B cell (primary cell): Measurements from ENCODE around the gene TTYH1.

ENCODE experiments used
- CTCF ChIP-seq: fragments of 200-600 bp; IDR thresholded peaks from one replicate; pipeline ENCODE4 v1.8.0; 2022; ENCODE audit warnings: antibody characterized with exemption, mild to moderate bottlenecking
- EZH2 ChIP-seq: IDR thresholded peaks from 2 replicates; pipeline ENCODE4 v1.6.1; 2012; ENCODE audit warnings: borderline replicate concordance, low read depth, mild to moderate bottlenecking, moderate library complexity, low read length; ENCODE audit not compliant: insufficient read depth, poor library complexity, severe bottlenecking

DNA sequence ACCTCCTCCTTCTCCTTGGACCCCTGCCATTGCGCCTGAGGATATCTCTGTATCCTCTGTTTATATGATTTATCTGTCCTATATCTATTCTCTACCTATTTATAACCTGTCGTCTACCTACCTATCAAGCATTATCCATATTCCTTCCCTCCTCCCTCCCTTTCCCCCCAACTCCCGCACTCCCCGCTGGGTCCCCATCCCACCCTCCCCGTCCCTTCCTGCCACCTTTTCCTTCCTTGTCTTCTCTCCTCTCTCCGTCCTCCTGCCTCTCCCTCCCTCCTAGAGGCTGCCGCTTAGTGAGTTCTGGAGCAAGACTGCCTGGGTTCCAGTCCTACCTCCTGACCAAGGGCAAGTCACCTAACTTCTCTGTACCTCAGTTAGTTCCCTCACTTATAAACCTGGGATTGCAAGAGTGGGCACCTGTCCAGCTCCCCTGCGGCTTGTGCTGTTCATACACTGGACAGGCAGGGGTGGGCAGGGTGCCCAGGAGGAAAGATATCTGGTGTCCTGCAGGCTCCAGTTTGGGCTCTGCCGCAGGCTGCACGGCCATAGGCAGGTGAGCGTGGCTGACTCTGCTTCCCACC lies 16.1 kb downstream of the TTYH1 start:
- TF ChIP-seq CTCF (no peak), EZH2 (no peak)
